ENCODE data around the gene ZNF205. TPM values are rescaled to one million over a fixed set of nuclear protein-coding genes. Genes with fewer than 3 reads are reported as not detected.

The ZNF205 gene
- total and polyA plus RNA-seq, 2 experiments from 2014 or later: 16.6 to 29.1 TPM

DNA sequence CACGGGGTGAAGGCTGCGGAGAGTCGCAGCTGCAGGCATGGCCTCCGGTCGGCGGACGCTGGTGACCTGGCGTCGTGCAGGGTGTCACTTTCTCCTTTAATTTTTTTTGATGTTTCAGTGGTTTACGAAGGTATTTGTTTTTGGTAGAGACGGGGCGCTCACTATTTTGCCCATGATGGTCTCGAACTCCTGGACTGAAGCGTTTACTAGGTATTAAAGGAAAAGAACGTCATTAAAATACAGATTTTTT lies 39.6 kb downstream of the ZNF205 start:
- DNase-seq (ENCODE audit: low spot score) (no peak), ATAC-seq (no peak)
- H3K4me1 ChIP-seq (ENCODE audit: insufficient read depth): peaks cover 5% of the 10 kb centered on the region; the same call in 1 of the 2 replicates
- no peaks in the 10 kb centered on the region for H3K79me2 ChIP-seq (replicated peaks; ENCODE audit: insufficient read depth)
- Mint-ChIP-seq H3K9me3 (peaks cover 10% of the 10 kb centered on the region), H3K27ac (no peak overlapping the region), H3K27me3 (ENCODE audit: insufficient read depth, low read depth, poor library complexity) (peaks cover 41% of the 10 kb centered on the region), H3K4me1 (peaks cover 7% of the 10 kb centered on the region), H3K36me3 (ENCODE audit: low read depth) (peaks cover 5% of the 10 kb centered on the region; the same call in 2 of the 3 replicates), H3K4me3 (peak overlapping the region; percentile 83)
- peaks cover 16% of the 10 kb centered on the region for H3K27me3 ChIP-seq (ENCODE audit: insufficient read depth)
- no peaks in the 10 kb centered on the region for H4K20me1 ChIP-seq (replicated peaks; ENCODE audit: insufficient read depth)
- peak overlapping the region; percentile 68 for H3K4me3 ChIP-seq
- H3K9me2 ChIP-seq (ENCODE audit: insufficient read depth): no peaks in the 10 kb centered on the region
- H3K27ac ChIP-seq (ENCODE audit: low read depth): no peak overlapping the region
- H3K36me3 ChIP-seq (ENCODE audit: insufficient read depth): no peaks in the 10 kb centered on the region
- H3F3A ChIP-seq (replicated peaks; ENCODE audit: low read depth): peaks cover 41% of the 10 kb centered on the region
- TF ChIP-seq, protein P1, sequence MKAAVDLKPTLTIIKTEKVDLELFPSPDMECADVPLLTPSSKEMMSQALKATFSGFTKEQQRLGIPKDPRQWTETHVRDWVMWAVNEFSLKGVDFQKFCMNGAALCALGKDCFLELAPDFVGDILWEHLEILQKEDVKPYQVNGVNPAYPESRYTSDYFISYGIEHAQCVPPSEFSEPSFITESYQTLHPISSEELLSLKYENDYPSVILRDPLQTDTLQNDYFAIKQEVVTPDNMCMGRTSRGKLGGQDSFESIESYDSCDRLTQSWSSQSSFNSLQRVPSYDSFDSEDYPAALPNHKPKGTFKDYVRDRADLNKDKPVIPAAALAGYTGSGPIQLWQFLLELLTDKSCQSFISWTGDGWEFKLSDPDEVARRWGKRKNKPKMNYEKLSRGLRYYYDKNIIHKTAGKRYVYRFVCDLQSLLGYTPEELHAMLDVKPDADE (IDR thresholded peaks at IDR 0.05): no peak
- TF ChIP-seq EZH2phosphoT487 (IDR thresholded peaks at IDR 0.05; ENCODE audit: unreplicated experiment) (no peak), ZNF331 (CRISPR knock-in tag; IDR thresholded peaks at IDR 0.05; ENCODE audit: low read depth) (no peak)
- TF ChIP-seq, protein P2, sequence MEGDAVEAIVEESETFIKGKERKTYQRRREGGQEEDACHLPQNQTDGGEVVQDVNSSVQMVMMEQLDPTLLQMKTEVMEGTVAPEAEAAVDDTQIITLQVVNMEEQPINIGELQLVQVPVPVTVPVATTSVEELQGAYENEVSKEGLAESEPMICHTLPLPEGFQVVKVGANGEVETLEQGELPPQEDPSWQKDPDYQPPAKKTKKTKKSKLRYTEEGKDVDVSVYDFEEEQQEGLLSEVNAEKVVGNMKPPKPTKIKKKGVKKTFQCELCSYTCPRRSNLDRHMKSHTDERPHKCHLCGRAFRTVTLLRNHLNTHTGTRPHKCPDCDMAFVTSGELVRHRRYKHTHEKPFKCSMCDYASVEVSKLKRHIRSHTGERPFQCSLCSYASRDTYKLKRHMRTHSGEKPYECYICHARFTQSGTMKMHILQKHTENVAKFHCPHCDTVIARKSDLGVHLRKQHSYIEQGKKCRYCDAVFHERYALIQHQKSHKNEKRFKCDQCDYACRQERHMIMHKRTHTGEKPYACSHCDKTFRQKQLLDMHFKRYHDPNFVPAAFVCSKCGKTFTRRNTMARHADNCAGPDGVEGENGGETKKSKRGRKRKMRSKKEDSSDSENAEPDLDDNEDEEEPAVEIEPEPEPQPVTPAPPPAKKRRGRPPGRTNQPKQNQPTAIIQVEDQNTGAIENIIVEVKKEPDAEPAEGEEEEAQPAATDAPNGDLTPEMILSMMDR (conservative IDR thresholded peaks at IDR 0.05; ENCODE audit: low read depth in 2 of 2): no peak
- peak overlapping the region; percentile 84; the same call in 1 of the 2 replicates for H2AFZ ChIP-seq
- peak overlapping the region; percentile 75 for H3K4me2 ChIP-seq

- H3K27ac Mint-ChIP-seq: peak overlapping the region; percentile 86; the same call in 1 of the 2 replicates
- H3K27me3 ChIP-seq (ENCODE audit: insufficient read depth): peaks cover 17% of the 10 kb centered on the region
- TF ChIP-seq, protein P2 (conservative IDR thresholded peaks at IDR 0.05; ENCODE audit: low read depth in 2 of 2): peak; percentile 57 to 90
- TF ChIP-seq JUNB (IDR thresholded peaks at IDR 0.05; ENCODE audit: unreplicated experiment) (peak; percentile 12), EZH2 (IDR thresholded peaks at IDR 0.05; ENCODE audit: low read depth, unreplicated experiment) (no peak), POLR2AphosphoS5 (IDR thresholded peaks at IDR 0.05; ENCODE audit: low read depth) (no peak), EZH2phosphoT487 (IDR thresholded peaks at IDR 0.05; ENCODE audit: unreplicated experiment) (no peak), CREB1 (CRISPR knock-in tag; IDR thresholded peaks at IDR 0.05; ENCODE audit: low read depth) (peak; percentile 67)
- TF ChIP-seq, protein P3, sequence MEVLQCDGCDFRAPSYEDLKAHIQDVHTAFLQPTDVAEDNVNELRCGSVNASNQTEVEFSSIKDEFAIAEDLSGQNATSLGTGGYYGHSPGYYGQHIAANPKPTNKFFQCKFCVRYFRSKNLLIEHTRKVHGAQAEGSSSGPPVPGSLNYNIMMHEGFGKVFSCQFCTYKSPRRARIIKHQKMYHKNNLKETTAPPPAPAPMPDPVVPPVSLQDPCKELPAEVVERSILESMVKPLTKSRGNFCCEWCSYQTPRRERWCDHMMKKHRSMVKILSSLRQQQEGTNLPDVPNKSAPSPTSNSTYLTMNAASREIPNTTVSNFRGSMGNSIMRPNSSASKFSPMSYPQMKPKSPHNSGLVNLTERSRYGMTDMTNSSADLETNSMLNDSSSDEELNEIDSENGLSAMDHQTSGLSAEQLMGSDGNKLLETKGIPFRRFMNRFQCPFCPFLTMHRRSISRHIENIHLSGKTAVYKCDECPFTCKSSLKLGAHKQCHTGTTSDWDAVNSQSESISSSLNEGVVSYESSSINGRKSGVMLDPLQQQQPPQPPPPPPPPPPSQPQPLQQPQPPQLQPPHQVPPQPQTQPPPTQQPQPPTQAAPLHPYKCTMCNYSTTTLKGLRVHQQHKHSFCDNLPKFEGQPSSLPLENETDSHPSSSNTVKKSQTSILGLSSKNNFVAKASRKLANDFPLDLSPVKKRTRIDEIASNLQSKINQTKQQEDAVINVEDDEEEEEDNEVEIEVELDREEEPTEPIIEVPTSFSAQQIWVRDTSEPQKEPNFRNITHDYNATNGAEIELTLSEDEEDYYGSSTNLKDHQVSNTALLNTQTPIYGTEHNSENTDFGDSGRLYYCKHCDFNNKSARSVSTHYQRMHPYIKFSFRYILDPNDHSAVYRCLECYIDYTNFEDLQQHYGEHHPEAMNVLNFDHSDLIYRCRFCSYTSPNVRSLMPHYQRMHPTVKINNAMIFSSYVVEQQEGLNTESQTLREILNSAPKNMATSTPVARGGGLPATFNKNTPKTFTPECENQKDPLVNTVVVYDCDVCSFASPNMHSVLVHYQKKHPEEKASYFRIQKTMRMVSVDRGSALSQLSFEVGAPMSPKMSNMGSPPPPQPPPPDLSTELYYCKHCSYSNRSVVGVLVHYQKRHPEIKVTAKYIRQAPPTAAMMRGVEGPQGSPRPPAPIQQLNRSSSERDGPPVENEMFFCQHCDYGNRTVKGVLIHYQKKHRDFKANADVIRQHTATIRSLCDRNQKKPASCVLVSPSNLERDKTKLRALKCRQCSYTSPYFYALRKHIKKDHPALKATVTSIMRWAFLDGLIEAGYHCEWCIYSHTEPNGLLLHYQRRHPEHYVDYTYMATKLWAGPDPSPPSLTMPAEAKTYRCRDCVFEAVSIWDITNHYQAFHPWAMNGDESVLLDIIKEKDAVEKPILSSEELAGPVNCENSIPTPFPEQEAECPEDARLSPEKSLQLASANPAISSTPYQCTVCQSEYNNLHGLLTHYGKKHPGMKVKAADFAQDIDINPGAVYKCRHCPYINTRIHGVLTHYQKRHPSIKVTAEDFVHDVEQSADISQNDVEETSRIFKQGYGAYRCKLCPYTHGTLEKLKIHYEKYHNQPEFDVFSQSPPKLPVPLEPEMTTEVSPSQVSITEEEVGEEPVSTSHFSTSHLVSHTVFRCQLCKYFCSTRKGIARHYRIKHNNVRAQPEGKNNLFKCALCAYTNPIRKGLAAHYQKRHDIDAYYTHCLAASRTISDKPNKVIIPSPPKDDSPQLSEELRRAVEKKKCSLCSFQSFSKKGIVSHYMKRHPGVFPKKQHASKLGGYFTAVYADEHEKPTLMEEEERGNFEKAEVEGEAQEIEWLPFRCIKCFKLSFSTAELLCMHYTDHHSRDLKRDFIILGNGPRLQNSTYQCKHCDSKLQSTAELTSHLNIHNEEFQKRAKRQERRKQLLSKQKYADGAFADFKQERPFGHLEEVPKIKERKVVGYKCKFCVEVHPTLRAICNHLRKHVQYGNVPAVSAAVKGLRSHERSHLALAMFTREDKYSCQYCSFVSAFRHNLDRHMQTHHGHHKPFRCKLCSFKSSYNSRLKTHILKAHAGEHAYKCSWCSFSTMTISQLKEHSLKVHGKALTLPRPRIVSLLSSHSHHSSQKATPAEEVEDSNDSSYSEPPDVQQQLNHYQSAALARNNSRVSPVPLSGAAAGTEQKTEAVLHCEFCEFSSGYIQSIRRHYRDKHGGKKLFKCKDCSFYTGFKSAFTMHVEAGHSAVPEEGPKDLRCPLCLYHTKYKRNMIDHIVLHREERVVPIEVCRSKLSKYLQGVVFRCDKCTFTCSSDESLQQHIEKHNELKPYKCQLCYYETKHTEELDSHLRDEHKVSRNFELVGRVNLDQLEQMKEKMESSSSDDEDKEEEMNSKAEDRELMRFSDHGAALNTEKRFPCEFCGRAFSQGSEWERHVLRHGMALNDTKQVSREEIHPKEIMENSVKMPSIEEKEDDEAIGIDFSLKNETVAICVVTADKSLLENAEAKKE (CRISPR knock-in tag; IDR thresholded peaks at IDR 0.05): no peak
These were observed 40.0 kb downstream of the ZNF205 start for GRCh38 chr16:3152277-3152990.

More at GRCh38 chr16:3152277-3152990, 40.0 kb downstream of the ZNF205 start:
- Histone ChIP-seq H3K4me2 (peak overlapping the region; percentile 75), H3K36me3 (ENCODE audit: insufficient read depth) (no peaks in the 10 kb centered on the region), H3K79me2 (replicated peaks; ENCODE audit: insufficient read depth) (no peaks in the 10 kb centered on the region), H4K20me1 (replicated peaks; ENCODE audit: insufficient read depth) (no peaks in the 10 kb centered on the region), H3F3A (replicated peaks; ENCODE audit: low read depth) (peaks cover 41% of the 10 kb centered on the region), H3K4me1 (ENCODE audit: insufficient read depth) (peaks cover 5% of the 10 kb centered on the region; the same call in 1 of the 2 replicates), H2AFZ (peak overlapping the region; percentile 84), H3K27ac (ENCODE audit: low read depth) (no peak overlapping the region), H3K9me2 (ENCODE audit: insufficient read depth) (no peaks in the 10 kb centered on the region), H3K4me3 (peak overlapping the region; percentile 68)
- H3K27me3 Mint-ChIP-seq (ENCODE audit: insufficient read depth, low read depth, poor library complexity): peaks cover 44% of the 10 kb centered on the region
- H3K9me3 Mint-ChIP-seq: peaks cover 13% of the 10 kb centered on the region
- ATAC-seq (peak; percentile 12), DNase-seq (ENCODE audit: low spot score) (peak; percentile 96)
- peaks cover 7% of the 10 kb centered on the region for H3K4me1 Mint-ChIP-seq
- peak overlapping the region; percentile 83 for H3K4me3 Mint-ChIP-seq
- peaks cover 5% of the 10 kb centered on the region; the same call in 2 of the 3 replicates for H3K36me3 Mint-ChIP-seq (ENCODE audit: low read depth)
